ENCODE results near the gene NEMP2. TPM values are rescaled to one million over a fixed set of nuclear protein-coding genes. Genes with fewer than 3 reads are reported as not detected.

Gene NEMP2
- total RNA-seq, 1 donor from 2014 or later = 21.1 TPM

- DNase-seq (ENCODE audit: low spot score in 2 of 2, unreplicated experiment in 2 of 2) = no peak
- no peak for TF ChIP-seq CTCF (IDR thresholded peaks at IDR 0.05; ENCODE audit: unreplicated experiment)
- peaks cover 16% of the 10 kb centered on the region for H3K36me3 Mint-ChIP-seq
- H3K4me1 Mint-ChIP-seq = peaks cover 11% of the 10 kb centered on the region
- H3K27me3 Mint-ChIP-seq (ENCODE audit: low read depth) = no peaks in the 10 kb centered on the region
- peaks cover 23% of the 10 kb centered on the region for H3K9me3 Mint-ChIP-seq
- no peak overlapping the region for H3K4me3 Mint-ChIP-seq
- no peak overlapping the region for H3K27ac Mint-ChIP-seq
These were observed 12.2 kb upstream of the NEMP2 start for GRCh38 chr2:190546734-190547133.

- Mint-ChIP-seq H3K27ac (peak overlapping the region; percentile 90), H3K4me3 (peak overlapping the region; percentile 36)
These were observed 11.2 kb upstream of the NEMP2 start for GRCh38 chr2:190545555-190546385.

GRCh38 chr2:190545093-190545492, 10.6 kb upstream of the NEMP2 start:
- peak overlapping the region; percentile 36 for H3K4me3 Mint-ChIP-seq
- no peak for TF ChIP-seq CTCF (IDR thresholded peaks at IDR 0.05; ENCODE audit: unreplicated experiment)
- peaks cover 38% of the 10 kb centered on the region for H3K9me3 Mint-ChIP-seq
- peaks cover 33% of the 10 kb centered on the region for H3K36me3 Mint-ChIP-seq
- H3K4me1 Mint-ChIP-seq = peaks cover 11% of the 10 kb centered on the region
- DNase-seq (ENCODE audit: low spot score in 2 of 2, unreplicated experiment in 2 of 2) = no peak
- H3K27ac Mint-ChIP-seq = peak overlapping the region; percentile 90
- no peaks in the 10 kb centered on the region for H3K27me3 Mint-ChIP-seq (ENCODE audit: low read depth)

More at GRCh38 chr2:190545555-190546385, 11.2 kb upstream of the NEMP2 start:
- H3K4me1 Mint-ChIP-seq = peaks cover 11% of the 10 kb centered on the region
- DNase-seq (ENCODE audit: low spot score in 2 of 2, unreplicated experiment in 2 of 2) = no peak
- peaks cover 26% of the 10 kb centered on the region for H3K36me3 Mint-ChIP-seq
- H3K27me3 Mint-ChIP-seq (ENCODE audit: low read depth) = no peaks in the 10 kb centered on the region
- no peak for TF ChIP-seq CTCF (IDR thresholded peaks at IDR 0.05; ENCODE audit: unreplicated experiment)
- peaks cover 31% of the 10 kb centered on the region for H3K9me3 Mint-ChIP-seq

GRCh38 chr2:190540048-190540447, 5.5 kb upstream of the NEMP2 start:
- DNase-seq (ENCODE audit: low spot score in 2 of 2, unreplicated experiment in 2 of 2) = no peak
- peaks cover 14% of the 10 kb centered on the region for H3K4me1 Mint-ChIP-seq
- no peaks in the 10 kb centered on the region for H3K27me3 Mint-ChIP-seq (ENCODE audit: low read depth)
- TF ChIP-seq CTCF (IDR thresholded peaks at IDR 0.05; ENCODE audit: unreplicated experiment) = no peak
- peaks cover 59% of the 10 kb centered on the region for H3K36me3 Mint-ChIP-seq
- H3K4me3 Mint-ChIP-seq = no peak overlapping the region
- no peak overlapping the region for H3K27ac Mint-ChIP-seq
- H3K9me3 Mint-ChIP-seq = peaks cover 57% of the 10 kb centered on the region

- TF ChIP-seq CTCF (IDR thresholded peaks at IDR 0.05; ENCODE audit: unreplicated experiment) = no peak
- H3K4me1 Mint-ChIP-seq = peaks cover 23% of the 10 kb centered on the region
- H3K27me3 Mint-ChIP-seq (ENCODE audit: low read depth) = no peaks in the 10 kb centered on the region
- peaks cover 55% of the 10 kb centered on the region for H3K9me3 Mint-ChIP-seq
- no peak overlapping the region for H3K4me3 Mint-ChIP-seq
- no peak for DNase-seq (ENCODE audit: low spot score in 2 of 2, unreplicated experiment in 2 of 2)
- H3K27ac Mint-ChIP-seq = no peak overlapping the region
- H3K36me3 Mint-ChIP-seq = peaks cover 59% of the 10 kb centered on the region
These were observed 3.7 kb upstream of the NEMP2 start for GRCh38 chr2:190538201-190538600.
